Neutrophil (primary cell): Measurements from ENCODE around the gene ADAM8.

Experiments used
- H3K27ac ChIP-seq: fragments of 200-600 bp; sonication (generic); 2 replicates; pipeline ENCODE4 v1.5.1; 2016; ENCODE audit warnings: mild to moderate bottlenecking, moderate library complexity
- H3K27me3 ChIP-seq: fragments of 200-600 bp; sonication (generic); 2 replicates; pipeline ENCODE4 v1.6.0; 2016; ENCODE audit warnings: mild to moderate bottlenecking
- H3K36me3 ChIP-seq: fragments of 200-600 bp; sonication (generic); 2 replicates; pipeline ENCODE4 v1.5.1; 2017
- H3K4me1 ChIP-seq, 2 experiments: fragments of 200-600 bp in 1 of 2; sonication (generic) in 1 of 2; 1 replicate in 1 of 2; 2 replicates in 1 of 2; pipeline versions ENCODE4 v1.5.1 to v1.6.1; 2013 to 2016; ENCODE audit warnings: low read depth in 1 of 2, low read length in 1 of 2, mild to moderate bottlenecking in 1 of 2, moderate library complexity in 1 of 2; ENCODE audit not compliant: control insufficient read depth in 1 of 2, insufficient read depth in 1 of 2
- H3K4me3 ChIP-seq, 2 experiments: fragments of 200-600 bp in 1 of 2; sonication (generic) in 1 of 2; 1 replicate in 1 of 2; 2 replicates in 1 of 2; pipeline ENCODE4 v1.5.1; 2013 to 2016; ENCODE audit warnings: low read depth in 1 of 2, low read length in 1 of 2, mild to moderate bottlenecking in 1 of 2, moderate library complexity in 1 of 2
- H3K9me3 ChIP-seq: fragments of 200-600 bp; sonication (generic); 2 replicates; pipeline ENCODE4 v1.5.1; 2016
- TF ChIP-seq, protein P1 (sequence below): fragments of 200-600 bp; sonication (generic); IDR thresholded peaks from 2 replicates; pipeline ENCODE4 v1.5.1; 2016; ENCODE audit warnings: antibody characterized with exemption

The ADAM8 gene

DNA sequence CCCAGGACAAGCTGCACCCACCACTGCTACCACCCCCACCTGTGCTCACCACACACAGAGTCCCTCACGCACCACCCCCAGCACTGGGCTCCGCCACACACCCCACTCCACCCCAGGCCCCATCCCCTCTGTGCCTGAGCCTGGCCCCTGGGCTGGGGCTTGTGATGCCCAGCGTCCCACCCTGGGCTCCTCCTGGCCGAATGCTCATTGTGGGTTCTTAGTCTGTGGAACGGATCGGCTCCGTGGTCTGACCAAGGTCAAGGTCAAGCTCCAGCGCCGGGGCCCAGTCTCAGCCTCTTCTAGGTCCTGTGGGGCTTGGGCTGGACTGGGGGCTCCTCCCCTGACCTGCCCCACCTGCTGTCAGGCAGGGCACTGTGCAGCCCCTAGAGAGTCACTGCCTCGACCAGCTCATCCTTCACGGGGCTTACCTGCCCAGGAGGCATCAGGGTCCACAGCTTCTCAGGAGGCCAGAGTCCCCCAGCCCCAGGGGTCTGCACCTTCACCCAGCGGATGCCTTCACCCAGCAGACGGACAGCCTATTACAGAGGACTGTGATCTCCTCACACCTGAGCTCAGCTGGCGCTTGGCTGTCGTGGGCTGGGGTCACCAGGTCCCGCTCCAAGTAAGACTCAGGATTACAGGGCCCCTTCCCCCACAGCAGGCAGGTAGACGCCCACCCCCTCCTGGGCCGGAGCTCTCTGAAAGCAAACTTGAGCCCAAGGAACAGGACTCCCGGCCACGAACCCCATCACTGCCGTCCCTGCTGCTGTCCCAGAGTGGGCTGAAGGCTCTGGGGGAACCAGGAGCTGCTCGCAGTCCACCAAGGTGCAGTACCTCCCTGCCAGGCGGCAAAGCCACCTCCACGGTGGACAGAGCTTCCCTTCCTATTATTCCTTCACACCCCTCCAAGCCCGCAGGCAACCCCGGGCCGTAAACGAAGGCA lies 61.9 kb downstream of the ADAM8 start:
- peaks cover 19% of the 10 kb centered on the region for H3K27me3 ChIP-seq
- no peaks in the 10 kb centered on the region for H3K9me3 ChIP-seq
- no peaks in the 10 kb centered on the region for H3K4me1 ChIP-seq
- TF ChIP-seq, protein P1, sequence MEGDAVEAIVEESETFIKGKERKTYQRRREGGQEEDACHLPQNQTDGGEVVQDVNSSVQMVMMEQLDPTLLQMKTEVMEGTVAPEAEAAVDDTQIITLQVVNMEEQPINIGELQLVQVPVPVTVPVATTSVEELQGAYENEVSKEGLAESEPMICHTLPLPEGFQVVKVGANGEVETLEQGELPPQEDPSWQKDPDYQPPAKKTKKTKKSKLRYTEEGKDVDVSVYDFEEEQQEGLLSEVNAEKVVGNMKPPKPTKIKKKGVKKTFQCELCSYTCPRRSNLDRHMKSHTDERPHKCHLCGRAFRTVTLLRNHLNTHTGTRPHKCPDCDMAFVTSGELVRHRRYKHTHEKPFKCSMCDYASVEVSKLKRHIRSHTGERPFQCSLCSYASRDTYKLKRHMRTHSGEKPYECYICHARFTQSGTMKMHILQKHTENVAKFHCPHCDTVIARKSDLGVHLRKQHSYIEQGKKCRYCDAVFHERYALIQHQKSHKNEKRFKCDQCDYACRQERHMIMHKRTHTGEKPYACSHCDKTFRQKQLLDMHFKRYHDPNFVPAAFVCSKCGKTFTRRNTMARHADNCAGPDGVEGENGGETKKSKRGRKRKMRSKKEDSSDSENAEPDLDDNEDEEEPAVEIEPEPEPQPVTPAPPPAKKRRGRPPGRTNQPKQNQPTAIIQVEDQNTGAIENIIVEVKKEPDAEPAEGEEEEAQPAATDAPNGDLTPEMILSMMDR, result no peak
- H3K36me3 ChIP-seq, result no peaks in the 10 kb centered on the region
- H3K27ac ChIP-seq, result no peak overlapping the region
- no peak overlapping the region for H3K4me3 ChIP-seq

DNA sequence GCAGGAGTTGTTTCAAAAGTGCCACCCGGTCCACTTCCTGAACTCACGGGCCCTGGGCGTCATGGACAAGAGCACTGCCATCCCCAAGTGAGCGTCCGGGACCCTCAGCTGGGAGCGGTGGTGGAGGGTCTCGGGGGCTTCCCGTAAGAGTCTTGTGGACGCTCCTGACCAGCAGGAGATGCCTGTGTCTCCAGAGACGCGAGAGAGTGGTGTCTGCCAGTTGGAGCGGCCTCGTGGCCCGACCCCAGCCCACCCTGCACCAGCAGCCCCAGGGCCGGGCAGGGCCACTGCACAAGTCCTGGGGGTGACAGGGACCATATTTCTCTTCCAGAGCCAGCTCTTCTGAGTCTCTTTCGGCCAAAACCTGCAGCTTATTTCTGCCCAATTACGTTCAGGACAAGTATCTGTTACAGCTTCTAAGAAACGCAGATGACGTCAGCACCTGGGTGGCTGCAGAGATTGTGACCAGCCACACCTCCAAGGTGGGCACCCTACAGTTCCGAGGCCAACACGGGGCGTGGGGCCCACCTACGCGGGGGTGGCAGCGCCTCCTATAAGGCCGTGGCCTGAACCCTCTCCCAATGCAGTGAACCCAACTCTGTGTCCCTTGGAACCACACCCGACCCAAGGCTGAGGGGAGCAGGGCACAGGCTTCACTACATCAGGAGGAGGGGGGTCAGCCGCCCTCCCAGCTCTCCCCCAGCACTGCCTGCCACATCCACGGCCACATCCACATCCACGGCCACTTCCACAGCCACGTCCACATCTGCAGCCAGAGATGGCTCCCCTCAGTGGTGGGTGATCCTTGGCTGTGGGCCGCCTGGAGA lies 62.8 kb downstream of the ADAM8 start:
- no peak overlapping the region for H3K4me3 ChIP-seq
- TF ChIP-seq, protein P1, result no peak

DNA sequence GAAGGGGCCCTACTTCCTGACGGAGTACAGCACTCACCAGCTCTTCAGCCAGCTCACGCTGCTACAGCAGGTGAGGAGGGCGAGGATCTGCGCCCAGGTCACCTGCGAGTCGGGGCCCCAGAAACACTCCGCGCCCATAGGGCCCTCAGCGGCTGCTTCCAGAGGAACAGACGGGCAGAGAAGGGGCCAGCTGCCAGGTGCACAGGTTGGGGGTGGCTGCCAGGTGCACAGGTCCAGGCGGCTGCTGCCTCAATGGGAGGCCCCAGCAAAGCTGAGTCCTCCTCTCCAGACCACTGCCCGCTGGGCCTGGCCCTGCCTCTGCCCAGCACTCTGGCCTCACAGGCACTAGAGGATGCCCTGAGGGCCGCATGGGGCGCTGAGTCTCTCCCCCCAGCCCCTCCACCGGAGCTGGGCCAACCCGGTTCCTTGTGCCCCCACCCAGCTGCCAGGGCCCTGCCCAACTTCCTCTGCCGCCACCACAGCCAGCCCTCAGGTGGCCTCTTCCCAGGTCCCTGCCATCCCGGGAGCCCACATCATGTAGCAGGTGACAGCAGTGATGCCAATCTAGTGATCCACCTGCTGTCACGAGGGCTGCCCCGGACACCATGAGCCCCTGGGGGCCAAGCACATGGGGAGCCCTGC lies 63.7 kb downstream of the ADAM8 start:
- no peak overlapping the region for H3K27ac ChIP-seq
- H3K4me1 ChIP-seq, result no peaks in the 10 kb centered on the region
- H3K27me3 ChIP-seq, result peaks cover 2% of the 10 kb centered on the region
- no peak overlapping the region for H3K4me3 ChIP-seq
- no peaks in the 10 kb centered on the region for H3K9me3 ChIP-seq
- no peaks in the 10 kb centered on the region for H3K36me3 ChIP-seq
- TF ChIP-seq, protein P1, result no peak

More for the DNA sequence above, 62.8 kb downstream of the ADAM8 start:
- Histone ChIP-seq H3K36me3 (no peaks in the 10 kb centered on the region), H3K9me3 (no peaks in the 10 kb centered on the region), H3K27me3 (peaks cover 10% of the 10 kb centered on the region), H3K27ac (no peak overlapping the region), H3K4me1 (no peaks in the 10 kb centered on the region)
